Sigmoid colon (tissue), 4 donors: ENCODE data around the gene LRRC28.

Source experiments
- POLR2AphosphoS5 ChIP-seq, 4 donors: sonication (generic); formaldehyde crosslinking; IDR thresholded peaks; one replicate each; pipeline ENCODE4 v1.6.1; 2017; ENCODE audit warnings: antibody characterized with exemption in 4 of 4
- TF ChIP-seq, protein P1 (sequence below), 4 experiments: fragments of 450-650 bp in 3 of 4; fragments of 200-600 bp in 1 of 4; IDR thresholded peaks; one replicate each; pipeline ENCODE4 v1.5.1; 2016 to 2019; ENCODE audit warnings: antibody characterized with exemption in 4 of 4, mild to moderate bottlenecking in 3 of 4, moderate library complexity in 2 of 4

DNA sequence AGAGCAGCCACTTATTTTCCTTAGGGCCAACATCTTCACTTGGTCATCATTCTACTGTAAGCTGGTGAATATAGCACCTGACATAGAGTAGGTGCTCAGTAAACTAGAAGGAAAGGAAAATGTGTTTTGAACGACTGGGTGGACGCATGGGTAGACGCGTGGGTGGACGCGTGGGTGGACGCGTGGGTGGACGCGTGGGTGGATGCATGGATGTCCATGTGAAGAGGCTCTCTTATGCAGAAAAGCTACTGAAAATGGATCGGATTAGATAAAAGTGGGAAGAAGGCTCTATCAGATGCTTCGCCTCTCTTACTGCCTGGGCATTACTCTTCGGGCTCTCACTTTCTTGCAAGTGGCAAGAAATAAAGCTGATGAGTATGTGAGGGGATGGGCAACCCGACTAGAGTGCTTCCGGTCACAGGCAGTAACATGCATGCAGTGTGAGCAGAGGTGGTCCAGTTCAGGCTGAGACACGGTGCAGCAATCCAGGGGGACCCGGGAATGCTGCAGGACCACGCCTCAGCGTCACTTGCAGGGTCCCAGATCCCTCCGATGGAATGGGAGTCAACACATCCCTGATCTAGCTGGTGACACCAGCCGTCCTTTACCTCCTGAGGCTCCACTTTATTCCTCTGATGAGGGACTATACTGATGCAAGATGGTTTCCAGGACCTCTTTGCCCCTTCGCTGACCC, 176.5 kb downstream of the LRRC28 start:
- TF ChIP-seq, protein P1, sequence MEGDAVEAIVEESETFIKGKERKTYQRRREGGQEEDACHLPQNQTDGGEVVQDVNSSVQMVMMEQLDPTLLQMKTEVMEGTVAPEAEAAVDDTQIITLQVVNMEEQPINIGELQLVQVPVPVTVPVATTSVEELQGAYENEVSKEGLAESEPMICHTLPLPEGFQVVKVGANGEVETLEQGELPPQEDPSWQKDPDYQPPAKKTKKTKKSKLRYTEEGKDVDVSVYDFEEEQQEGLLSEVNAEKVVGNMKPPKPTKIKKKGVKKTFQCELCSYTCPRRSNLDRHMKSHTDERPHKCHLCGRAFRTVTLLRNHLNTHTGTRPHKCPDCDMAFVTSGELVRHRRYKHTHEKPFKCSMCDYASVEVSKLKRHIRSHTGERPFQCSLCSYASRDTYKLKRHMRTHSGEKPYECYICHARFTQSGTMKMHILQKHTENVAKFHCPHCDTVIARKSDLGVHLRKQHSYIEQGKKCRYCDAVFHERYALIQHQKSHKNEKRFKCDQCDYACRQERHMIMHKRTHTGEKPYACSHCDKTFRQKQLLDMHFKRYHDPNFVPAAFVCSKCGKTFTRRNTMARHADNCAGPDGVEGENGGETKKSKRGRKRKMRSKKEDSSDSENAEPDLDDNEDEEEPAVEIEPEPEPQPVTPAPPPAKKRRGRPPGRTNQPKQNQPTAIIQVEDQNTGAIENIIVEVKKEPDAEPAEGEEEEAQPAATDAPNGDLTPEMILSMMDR (IDR thresholded peaks at IDR 0.05): no peak
- no peak for TF ChIP-seq POLR2AphosphoS5 (IDR thresholded peaks at IDR 0.05)
